Activated CD4-positive, alpha-beta T cell treated with anti-CD3 and anti-CD28 coated beads for 48 hours (primary cell): ENCODE measurements around the gene AHSA1.

ENCODE experiments used
- DNase-seq: peaks from one replicate; pipeline ENCODE4 v3.0.0-alpha.2; 2020

The AHSA1 gene

GRCh38 chr14:77474479-77475177 is 16.7 kb downstream of the AHSA1 start:
- no peak for DNase-seq

DNA sequence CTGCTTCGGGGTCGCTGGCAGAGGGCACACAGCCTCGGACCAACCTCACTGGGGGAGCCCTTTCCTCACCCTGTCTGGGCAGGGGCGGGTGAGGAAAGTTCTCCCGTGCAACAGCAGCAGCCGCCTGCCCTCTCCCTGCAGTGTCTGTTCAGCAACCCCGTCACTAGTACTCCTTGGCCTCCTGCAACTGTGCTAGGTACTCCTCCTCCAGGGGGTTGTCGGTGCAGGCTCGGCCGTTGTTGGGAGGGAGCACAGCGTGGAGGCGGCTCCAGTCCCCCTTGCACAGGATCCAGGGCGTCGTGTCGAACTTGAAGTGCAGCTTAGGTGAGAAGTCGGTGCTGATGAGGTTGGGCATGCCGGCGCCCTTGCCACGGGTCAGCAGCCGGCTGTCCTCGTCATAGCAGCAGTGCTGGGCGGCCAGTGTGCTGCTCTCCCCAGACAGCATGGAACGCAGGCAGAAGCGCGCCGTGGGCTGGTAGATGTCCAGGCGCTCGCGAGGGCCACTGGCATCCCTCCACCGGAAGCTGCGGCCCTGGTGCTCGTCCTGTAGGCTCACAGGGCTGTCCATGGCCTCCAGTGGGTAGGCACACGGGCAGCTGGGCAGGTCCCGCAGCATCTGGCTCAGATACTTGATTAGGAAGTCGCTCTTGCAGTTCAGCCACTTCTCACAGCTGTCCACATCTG is 17.7 kb downstream of the AHSA1 start:
- no peak for DNase-seq

- no peak for DNase-seq
Observed at GRCh38 chr14:77478029-77478428, 20.1 kb downstream of the AHSA1 start.

DNA sequence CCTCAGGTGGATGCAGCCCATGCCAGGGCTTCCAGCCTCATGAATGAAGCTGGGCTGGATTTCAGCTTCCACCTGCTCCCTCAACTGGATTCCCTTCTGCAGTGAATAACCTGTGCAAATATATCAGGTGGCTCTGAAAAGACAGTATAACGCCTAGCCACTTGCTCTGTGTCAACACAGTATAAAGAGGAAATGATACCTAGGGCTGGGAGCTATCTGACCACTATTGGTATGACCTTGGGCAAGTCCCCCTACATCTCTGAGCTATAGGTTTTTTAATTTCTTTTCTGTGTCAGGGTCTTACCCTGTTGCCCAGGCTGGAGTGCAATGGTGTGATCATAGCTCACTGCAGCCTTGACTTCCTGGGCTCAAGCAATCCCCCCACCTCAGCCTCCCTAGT is 20.9 kb downstream of the AHSA1 start:
- DNase-seq: no peak

DNA sequence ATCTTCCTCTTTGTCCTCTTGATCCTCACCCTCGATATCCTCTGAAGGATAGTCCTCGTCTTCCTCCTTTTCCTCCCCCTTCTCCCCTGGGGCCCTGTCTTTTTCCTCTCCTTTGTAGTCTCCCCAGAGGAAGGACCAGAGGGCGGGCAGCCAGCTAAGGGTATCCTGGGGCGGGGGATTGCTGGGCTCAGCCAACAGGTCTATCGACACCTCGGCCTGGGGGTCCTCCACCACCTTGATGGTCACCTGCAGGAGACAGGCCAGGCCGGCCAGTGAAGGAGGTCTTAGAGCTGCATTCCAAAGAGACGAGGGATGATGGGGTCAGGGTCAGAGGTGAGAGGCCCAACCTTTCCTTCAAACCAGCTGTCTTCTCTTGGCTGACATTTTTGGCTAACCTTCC is 24.5 kb downstream of the AHSA1 start:
- DNase-seq: no peak

GRCh38 chr14:77485256-77485655 is 27.4 kb downstream of the AHSA1 start:
- no peak for DNase-seq

DNA sequence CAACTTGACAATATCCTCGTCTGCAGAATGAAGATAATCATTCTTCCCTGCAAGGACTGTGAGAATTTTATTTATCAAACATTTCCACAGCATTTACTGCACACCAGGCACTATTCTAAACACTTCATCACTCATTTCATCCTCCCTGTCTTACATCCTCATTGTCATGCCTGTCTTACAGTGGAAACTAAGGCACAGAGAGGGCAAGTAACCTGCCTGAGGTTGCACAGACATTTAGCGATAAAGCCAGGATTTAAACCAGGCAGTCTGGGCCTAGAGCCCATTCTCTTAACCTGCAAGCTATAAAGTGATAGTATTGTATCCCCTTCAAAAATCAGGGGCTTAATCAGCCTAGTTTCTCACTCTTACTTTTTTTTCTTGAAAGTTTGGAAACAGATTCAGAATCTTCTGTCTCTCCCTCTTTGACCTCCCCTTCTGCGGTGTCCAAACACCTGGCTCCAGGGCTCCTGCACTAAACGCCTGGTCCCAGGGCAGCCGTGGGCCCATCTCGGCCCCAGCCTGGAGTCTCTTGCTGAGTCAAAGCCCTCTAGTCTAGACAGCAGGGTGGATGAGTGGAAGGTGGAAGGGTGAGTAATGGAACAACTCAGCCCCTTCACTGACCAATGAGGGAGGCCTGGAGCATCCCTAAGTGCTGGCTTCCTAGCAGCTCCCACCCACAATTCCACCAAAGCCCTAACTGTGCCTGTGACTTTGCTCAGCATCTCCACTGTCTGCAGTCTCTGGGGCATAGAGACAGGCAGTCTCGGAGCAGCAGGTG is 28.2 kb downstream of the AHSA1 start:
- DNase-seq: no peak

GRCh38 chr14:77488558-77488957 is 30.7 kb downstream of the AHSA1 start:
- no peak for DNase-seq

- DNase-seq: no peak
Observed at GRCh38 chr14:77489041-77489440, 31.1 kb downstream of the AHSA1 start.

DNA sequence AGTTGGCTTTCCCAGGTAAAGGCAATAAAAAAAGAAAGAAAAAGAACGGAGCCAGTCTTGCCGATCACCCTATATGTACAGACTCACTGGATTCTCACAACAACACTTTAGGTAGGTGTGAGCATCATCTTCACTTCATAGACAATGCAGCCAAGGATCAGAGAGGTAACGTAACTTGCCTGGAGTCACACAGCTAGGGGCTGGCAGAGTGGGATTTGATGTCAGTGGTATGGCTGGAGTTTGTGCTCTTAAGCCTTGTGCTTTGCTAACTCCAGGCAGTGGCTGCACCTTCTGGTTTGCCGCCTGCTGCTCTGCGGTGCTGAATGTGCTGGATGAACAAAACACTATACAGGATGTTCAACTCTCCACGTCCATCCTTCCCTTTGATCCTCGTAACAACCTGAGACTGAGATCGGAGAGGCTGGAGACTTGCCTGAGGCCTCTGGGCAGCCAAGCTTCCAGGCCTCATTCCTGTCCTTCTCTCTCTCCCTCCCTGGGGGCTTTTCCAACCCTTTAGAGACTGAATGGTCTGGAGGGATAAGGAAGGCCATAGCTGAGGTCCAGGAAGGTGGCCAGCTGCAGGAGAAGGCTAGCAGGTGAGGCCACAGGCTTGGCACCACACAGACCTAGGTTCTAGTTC is 32.6 kb downstream of the AHSA1 start:
- DNase-seq: no peak

DNA sequence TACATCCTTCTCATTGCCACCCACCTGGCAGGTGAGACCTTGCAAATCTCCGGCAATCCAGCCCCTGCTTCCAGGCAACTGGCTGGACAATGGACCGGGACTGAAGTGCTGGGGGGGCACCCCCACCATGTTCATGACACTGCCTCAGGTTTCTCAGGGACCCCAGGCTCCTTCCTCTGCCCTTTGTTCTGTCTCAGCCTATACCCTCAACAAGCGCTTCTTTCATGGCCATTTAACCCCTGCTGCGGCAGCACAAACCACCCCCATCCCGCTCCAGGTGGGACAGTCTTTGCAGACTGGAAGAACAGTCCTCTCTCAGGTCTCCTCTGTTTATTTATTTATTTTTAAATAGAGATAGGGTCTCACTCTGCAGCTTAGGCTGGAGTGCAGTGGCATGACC is 33.2 kb downstream of the AHSA1 start:
- no peak for DNase-seq

DNA sequence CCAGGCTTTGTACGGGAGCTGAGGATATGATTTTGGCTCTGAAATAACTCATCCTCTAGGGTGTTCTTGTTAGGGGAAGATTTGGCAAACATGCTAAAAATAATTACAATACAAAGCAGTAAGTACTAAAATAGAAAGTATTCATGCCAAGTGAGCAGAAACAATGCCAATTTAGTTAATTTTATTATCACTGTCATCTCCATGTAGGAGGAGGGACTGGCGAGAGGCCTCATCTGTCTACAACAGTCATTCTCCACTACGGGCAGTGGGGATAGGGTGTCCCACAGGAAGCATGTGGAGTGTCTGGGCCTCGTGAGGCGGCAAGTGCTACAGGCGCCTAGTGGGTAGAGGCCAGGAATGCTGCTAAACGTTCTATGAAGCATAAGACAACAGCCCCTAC is 37.4 kb downstream of the AHSA1 start:
- DNase-seq: no peak

- peak; percentile 64 for DNase-seq
Observed at GRCh38 chr14:77498120-77498979, 40.5 kb downstream of the AHSA1 start, which contains the start of gene ISM2. TSS of gene ISM2 (minus strand) at chr14:77498816. CDS start at chr14:77498793, 23 bp downstream.

- no peak for DNase-seq
Observed at GRCh38 chr14:77498984-77499527, 41.2 kb downstream of the AHSA1 start.

DNA sequence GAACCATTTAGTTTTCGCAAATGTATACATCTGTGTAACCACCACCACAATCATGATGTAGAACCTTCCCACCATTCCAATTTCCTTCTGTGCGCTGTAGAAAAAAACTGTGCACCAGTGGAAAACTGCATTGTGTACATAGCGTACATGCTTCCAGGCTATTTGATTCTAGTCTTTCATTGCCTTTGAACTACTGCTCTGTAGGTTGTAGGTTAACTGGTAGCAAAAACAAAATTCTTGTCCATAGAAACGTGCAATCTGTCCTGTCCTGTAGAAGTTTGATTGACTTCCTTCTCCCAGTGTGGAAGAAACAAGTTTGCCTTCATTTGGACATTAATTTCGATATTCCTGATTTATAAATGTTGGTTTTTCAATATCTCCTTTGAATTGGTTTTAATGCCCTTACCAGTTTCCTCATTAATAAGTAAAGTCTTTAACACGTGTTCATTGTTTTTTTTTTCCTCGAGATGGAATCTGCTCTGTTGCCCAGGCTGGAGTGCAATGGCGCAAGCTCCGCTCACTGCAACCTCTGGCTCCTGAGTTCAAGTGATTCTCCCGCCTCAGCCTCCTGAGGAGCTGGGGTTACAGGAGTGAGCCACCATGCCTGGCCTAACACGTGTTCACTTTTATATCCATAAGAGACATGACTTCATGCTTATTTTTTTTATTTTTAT is 44.4 kb downstream of the AHSA1 start:
- no peak for DNase-seq

GRCh38 chr14:77503138-77503537 is 45.2 kb downstream of the AHSA1 start:
- DNase-seq: no peak

GRCh38 chr14:77505031-77505430 is 47.1 kb downstream of the AHSA1 start:
- no peak for DNase-seq

GRCh38 chr14:77507762-77508161 is 49.9 kb downstream of the AHSA1 start:
- DNase-seq: no peak

DNA sequence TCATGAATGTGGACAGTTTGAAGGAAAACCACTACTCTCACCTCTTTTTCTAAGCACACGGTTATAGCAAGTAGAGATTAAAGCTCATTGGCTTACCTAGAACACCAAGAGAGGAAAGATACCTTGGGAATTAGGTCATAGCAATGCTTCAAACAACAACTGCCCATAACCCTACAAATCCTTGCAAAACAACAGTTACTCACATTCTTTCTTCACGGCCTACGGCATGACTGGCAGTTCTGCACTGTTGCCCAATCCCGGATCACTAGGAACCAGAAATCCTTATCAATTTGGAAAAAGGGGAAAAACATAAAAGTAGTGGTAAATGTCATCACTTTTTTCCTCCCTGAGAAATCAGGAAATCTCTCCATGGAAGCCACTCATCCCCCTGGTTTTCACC is 50.4 kb downstream of the AHSA1 start:
- DNase-seq: no peak

DNA sequence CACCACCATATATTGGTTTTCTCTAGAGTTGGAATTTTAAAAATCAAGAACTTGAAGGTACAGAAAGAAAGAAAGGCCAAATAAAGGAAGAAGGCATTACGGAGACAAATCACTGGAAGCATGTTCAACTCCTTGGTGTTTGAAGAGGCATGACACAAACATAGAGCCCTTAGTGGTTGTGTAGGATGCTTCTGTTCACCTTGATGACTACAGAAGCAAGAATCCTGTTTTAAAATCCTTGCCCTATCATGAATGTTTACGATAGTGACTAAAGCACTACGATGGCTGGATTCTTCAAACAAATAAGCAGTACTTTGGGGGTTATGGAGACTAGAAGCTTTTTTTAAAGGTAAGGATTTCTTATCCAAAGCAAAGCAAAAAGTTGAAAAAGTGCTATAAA is 51.0 kb downstream of the AHSA1 start:
- DNase-seq: no peak

DNA sequence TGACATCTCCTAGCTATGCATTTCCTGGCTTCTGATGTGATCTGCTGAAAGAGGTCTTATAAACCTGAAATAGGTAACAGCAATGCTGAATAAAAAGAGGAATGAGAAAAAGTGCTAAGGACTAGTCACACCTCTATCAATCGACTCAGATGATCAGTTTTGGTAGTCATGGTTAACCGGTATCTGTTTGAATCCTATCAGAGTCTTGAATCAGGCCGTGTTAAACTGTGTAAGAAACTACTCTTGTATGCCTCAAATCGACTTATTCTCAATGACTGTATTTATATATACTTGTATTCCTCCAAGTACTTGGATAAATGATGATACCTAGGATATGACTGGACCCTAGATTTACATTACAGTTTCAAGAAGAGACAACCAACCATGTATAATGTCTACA is 51.5 kb downstream of the AHSA1 start:
- no peak for DNase-seq
